Measurements from ENCODE around the gene SCGB1D1. TPM values are rescaled to one million over a fixed set of nuclear protein-coding genes. Genes with fewer than 3 reads are reported as not detected.

The SCGB1D1 gene
- total and polyA plus RNA-seq, 2 of the 8 experiments (the other 6 are each of a cell fraction or from before 2014, with no cell fraction given), result not detected

GRCh38 chr11:62141111-62142042 is 48.6 kb upstream of the SCGB1D1 start:
- no peak for TF ChIP-seq SRF (IDR thresholded peaks at IDR 0.05; ENCODE audit: low read depth, low read length)
- no peak for TF ChIP-seq TEAD4 (IDR thresholded peaks at IDR 0.05; ENCODE audit: low read depth, low read length)
- TF ChIP-seq TCF12 (IDR thresholded peaks at IDR 0.05; ENCODE audit: low read depth, low read length), result no peak
- TF ChIP-seq YY1 (IDR thresholded peaks at IDR 0.05; ENCODE audit: low read depth, low read length), result no peak
- TF ChIP-seq BACH1 (IDR thresholded peaks at IDR 0.05; ENCODE audit: low read length), result no peak
- no peak for TF ChIP-seq SP4 (IDR thresholded peaks at IDR 0.05; ENCODE audit: low read length)
- TF ChIP-seq SIX5 (IDR thresholded peaks at IDR 0.05; ENCODE audit: low read depth, low read length), result no peak
- TF ChIP-seq KDM4A (IDR thresholded peaks at IDR 0.05; ENCODE audit: low read depth, low read length, severe bottlenecking), result no peak
- no peak for TF ChIP-seq SAP30 (IDR thresholded peaks at IDR 0.05; ENCODE audit: insufficient read depth, insufficient replicate concordance, low read length)
- POLR2A ChIA-PET (ENCODE audit: partially characterized antibody), result no interaction called here
- WGBS, 2 experiments (ENCODE audit: extremely low coverage in 1 of 2, insufficient coverage in 1 of 2, insufficient read length in 1 of 2, insufficient replicate concordance in 2 of 2, low coverage in 1 of 2, low lambda C conversion rate in 2 of 2, missing lambda C conversion rate in 1 of 2), result 89% methylated on average over 21 of the region's 22 CpGs; no CpG with 5 or more reads in 1 of the 2 experiments

More at GRCh38 chr11:62141111-62142042, 48.6 kb upstream of the SCGB1D1 start:
- no peak overlapping the region for H3K4me3 ChIP-seq (ENCODE audit: extremely low read depth in 1 of 4, insufficient read depth in 2 of 4, low read depth in 3 of 4, low read length in 4 of 4)
- H2BK20ac ChIP-seq (ENCODE audit: low read length), result no peak overlapping the region
- no peak overlapping the region for H3K14ac ChIP-seq (ENCODE audit: insufficient read length)
- no peak overlapping the region for H4K8ac ChIP-seq (ENCODE audit: extremely low read depth, insufficient read depth, low read length)
- H3K79me2 ChIP-seq (ENCODE audit: control insufficient read depth in 1 of 2, insufficient read depth in 2 of 2, low read length in 2 of 2), result peaks cover 0 to 10% of the 10 kb centered on the region in 2 experiments; a peak in 2 of 4 replicates
- no peak overlapping the region for H2BK12ac ChIP-seq (ENCODE audit: low read depth, low read length)
- no peaks in the 10 kb centered on the region; the same call in 1 of the 2 replicates for H3K79me1 ChIP-seq (ENCODE audit: low read depth, low read length)
- H4K91ac ChIP-seq (replicated peaks; ENCODE audit: insufficient read length, low read length), result no peak overlapping the region
- no peak overlapping the region for H2AK5ac ChIP-seq (ENCODE audit: low read depth, low read length)
- H3K9me3 ChIP-seq (ENCODE audit: insufficient read depth in 2 of 2, low read depth in 1 of 2, low read length in 1 of 2), result no peaks in the 10 kb centered on the region
- no peak overlapping the region for H3K23ac ChIP-seq (ENCODE audit: insufficient read length)
- CTCF ChIA-PET (ENCODE audit: partially characterized antibody), result interaction anchor here (0.6 kb wide), 1 partner anchor 193 kb away, joined by 3 read pairs; no protein-coding TSS in a partner anchor
- no peak overlapping the region for H3K27ac ChIP-seq (ENCODE audit: low read depth, low read length)
- no peak for DNase-seq (ENCODE audit: low read depth in 1 of 2, low spot score in 2 of 2)
- peaks cover 32 to 71% (median 64%) of the 10 kb centered on the region in 4 experiments for H3K36me3 ChIP-seq (ENCODE audit: control insufficient read depth in 2 of 4, insufficient read depth in 4 of 4, low read length in 3 of 4)
- H2AFZ ChIP-seq (ENCODE audit: low read length), result no peak overlapping the region
- H3K56ac ChIP-seq (replicated peaks; ENCODE audit: insufficient read length, low read depth, low read length), result no peak overlapping the region
- H3K4me2 ChIP-seq (ENCODE audit: insufficient read depth in 1 of 2, low read depth in 2 of 2, low read length in 2 of 2), result no peak overlapping the region
- no peak overlapping the region for H2BK15ac ChIP-seq (ENCODE audit: low read length)
- no peaks in the 10 kb centered on the region for H3K4me1 ChIP-seq (replicated peaks in 1 of 4; ENCODE audit: control insufficient read depth in 3 of 4, insufficient read depth in 4 of 4, low read length in 3 of 4)
- H3K27me3 ChIP-seq (replicated peaks in 1 of 4; ENCODE audit: control insufficient read depth in 3 of 4, extremely low read depth in 1 of 4, insufficient read depth in 3 of 4, low read length in 3 of 4), result no peaks in the 10 kb centered on the region
- H3K4ac ChIP-seq (replicated peaks; ENCODE audit: insufficient read length, low read depth, low read length), result no peak overlapping the region
- H4K5ac ChIP-seq (ENCODE audit: insufficient read length, low read depth, low read length), result no peak overlapping the region
- H2BK5ac ChIP-seq (ENCODE audit: low read depth, low read length), result no peak overlapping the region
- H3K23me2 ChIP-seq (ENCODE audit: low read depth, low read length), result no peaks in the 10 kb centered on the region
- H3K18ac ChIP-seq (ENCODE audit: extremely low read depth, low read length), result no peak overlapping the region
- H3K9ac ChIP-seq (replicated peaks in 1 of 4; ENCODE audit: extremely low read depth in 1 of 4, low read depth in 3 of 4, low read length in 3 of 4), result no peak overlapping the region
- no peak for FAIRE-seq
- peaks cover 8 to 14% of the 10 kb centered on the region in 2 experiments for H4K20me1 ChIP-seq (replicated peaks in 1 of 2; ENCODE audit: control insufficient read depth in 1 of 2, insufficient read depth in 2 of 2, low read length in 2 of 2)
- no peak overlapping the region for H2BK120ac ChIP-seq (replicated peaks; ENCODE audit: low read depth, low read length)

All from H1 (cell line).